Stimulated activated CD8-positive, alpha-beta memory T cell treated with anti-CD3 and anti-CD28 coated beads, Interleukin-15, amount 100 ng/mL, for 4 hours (primary cell): ENCODE results near the gene PID1.

ENCODE experiments used
- DNase-seq, 2 donors: peaks; one replicate each; pipeline ENCODE4 v3.0.0-alpha.2; 2020; ENCODE audit warnings: low read depth in 2 of 2

PID1 gene, protein sequence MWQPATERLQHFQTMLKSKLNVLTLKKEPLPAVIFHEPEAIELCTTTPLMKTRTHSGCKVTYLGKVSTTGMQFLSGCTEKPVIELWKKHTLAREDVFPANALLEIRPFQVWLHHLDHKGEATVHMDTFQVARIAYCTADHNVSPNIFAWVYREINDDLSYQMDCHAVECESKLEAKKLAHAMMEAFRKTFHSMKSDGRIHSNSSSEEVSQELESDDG

GRCh38 chr2:229270551-229271410, at the start of gene PID1:
Gene PID1 (minus strand): TSS chr2:229271287. CDS start chr2:229271043, 244 bp downstream.
- DNase-seq: no peak

DNA sequence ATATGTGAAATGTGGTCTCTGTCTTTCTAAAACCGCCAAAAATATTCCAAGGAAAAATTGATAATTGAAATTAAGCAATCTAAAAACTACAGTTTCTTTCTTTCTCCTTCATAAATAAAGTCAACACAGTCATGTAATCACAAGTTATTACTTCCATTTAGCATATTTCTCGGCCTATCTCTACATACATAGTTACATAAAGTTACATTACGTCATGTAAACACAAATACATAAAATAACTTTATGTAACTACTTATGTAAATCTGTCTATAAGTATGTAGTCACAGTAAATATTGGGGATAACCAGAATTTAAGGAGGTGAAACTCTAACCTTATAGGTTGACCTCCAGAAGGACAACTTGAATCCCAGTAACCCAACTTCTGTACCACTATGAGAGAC, 48.5 kb upstream of the PID1 start:
- DNase-seq: no peak

DNA sequence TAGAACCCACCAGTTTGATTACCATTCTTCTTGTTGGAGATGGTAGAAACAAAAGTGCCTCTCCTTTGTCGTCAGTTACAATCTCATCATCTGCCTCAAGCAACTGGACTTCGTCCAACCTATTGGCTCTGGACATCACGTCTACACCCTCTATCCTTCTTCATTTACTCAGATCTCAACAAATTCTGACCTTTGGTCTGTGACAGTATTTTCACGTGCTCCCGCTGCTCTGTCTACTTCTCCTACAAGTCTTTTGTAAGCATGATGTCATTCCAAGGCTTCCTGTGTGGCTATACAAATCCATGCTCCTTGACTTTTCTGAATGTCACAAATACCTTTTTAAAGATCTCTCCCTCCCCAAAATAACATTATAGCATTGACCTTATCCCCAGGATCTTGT, 43.0 kb upstream of the PID1 start:
- no peak for DNase-seq

- DNase-seq: no peak
These were observed 42.5 kb upstream of the PID1 start for GRCh38 chr2:229313591-229313990.

DNA sequence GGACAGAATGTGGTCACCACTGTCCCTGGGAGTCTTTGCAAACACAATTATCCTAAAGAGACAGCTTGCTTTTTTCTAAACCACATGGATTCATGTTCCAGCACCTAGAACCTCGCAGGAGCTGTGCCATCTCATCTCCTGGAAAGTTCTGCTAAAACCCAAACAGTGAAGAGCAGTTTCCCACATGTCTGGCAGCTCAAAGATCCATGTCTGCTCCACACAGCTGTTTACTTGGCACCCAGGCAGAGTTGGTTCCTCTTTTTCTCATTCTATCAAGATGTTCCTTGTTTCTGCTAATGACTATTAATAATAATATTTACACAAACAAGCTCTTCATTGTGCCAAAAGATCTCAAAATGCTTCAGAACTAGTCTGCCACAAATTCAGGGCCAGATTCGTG, 30.1 kb upstream of the PID1 start:
- DNase-seq: no peak

- DNase-seq: no peak
These were observed 29.7 kb upstream of the PID1 start for GRCh38 chr2:229300790-229301189.

DNA sequence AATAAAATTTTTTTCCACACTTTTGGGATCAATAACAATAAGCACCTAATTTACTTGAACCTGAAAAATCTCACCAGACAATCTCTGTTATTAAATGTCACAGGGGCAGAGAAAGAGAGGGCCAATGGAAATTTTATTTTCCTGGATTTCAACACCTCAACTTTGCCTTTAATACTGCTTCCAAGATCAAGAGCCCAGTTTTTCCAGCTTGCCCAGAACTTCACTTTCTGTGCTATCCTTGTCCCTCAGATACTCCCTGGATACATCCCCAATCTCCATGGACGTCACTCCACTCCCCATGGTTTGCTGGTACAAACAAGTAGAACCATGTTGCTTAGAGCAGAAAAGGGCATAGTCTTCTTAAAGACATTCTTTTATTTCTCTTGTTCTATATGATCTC, 29.3 kb upstream of the PID1 start:
- DNase-seq: no peak

- no peak for DNase-seq
These were observed 26.2 kb upstream of the PID1 start for GRCh38 chr2:229297247-229297646.

GRCh38 chr2:229296536-229296935, 25.4 kb upstream of the PID1 start:
- no peak for DNase-seq

DNA sequence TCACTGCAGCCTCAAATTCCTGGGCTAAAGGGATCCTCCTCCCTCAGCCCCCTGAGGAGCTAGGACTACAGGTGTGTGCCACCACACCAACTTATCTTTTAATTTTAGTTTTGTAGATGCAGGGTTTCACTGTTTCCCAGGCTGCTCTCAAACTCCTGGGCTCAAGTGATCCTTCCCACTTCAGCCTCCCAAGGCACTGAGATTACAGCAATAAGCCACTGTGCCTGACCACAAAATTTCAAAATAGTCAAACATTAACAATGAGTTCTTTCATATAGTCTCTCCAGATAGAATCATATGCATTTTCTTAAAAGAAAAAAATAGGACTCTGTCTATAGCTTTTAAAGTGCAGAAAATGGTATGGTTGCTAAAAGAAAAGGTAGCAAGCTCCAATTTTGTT, 24.9 kb upstream of the PID1 start:
- DNase-seq: no peak

DNA sequence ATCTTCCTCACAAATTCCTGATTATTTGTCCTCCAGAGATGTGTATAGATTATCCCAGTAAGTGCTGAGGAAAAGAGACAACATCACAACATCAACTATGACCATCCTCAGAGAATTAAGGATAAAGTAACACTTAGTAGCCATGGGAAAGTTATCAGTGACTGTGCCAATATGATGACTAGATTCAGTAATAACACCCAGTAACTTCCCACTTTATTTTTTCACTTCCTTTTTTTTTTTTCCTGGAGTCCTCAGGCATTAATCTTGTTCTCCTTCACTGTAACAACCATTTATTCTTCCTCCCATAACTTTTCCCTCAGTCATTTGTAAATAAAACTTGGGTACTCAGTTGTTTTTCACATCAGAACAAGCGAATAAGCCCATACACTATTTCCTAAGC, 16.7 kb upstream of the PID1 start:
- no peak for DNase-seq

- no peak for DNase-seq
These were observed 11.9 kb upstream of the PID1 start for GRCh38 chr2:229282758-229283546.

DNA sequence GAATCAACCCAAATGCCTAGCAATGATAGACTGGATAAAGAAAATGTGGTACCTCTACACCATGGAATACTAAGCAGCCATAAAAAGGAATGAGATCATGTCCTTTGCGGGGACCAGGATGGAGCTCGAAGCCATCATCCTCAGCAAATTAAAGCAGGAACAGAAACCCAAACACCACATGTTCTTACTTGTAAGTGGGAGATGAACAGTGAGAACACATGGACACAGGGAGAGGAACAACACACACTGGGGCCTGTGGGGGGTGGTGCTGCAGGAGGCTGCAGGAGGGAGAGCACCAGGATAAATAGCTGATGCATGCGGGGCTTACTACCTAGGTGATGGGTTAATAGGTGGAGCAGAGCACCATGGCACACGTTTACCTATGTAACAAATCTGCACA, 8.4 kb upstream of the PID1 start:
- no peak for DNase-seq

DNA sequence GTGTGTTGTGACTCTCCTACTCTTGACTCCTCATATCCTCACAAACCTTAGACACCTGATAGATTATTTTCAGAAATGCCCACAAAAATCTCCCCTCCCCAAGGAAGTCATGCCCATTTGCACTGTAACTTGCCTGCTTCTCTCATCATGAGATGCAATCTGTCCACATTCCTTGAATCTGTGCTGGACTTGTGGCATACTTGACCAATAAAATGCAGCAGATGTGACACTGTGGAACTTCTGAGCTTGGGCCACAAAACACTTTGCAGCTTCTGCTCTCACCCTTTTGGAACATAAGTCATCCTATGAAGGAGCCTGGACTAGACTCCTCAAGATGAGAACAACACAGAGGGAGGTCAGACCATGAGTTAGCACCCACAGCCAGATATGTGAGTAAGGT, 4.4 kb upstream of the PID1 start:
- DNase-seq: no peak

GRCh38 chr2:229273723-229274338, 2.7 kb upstream of the PID1 start:
- no peak for DNase-seq

DNA sequence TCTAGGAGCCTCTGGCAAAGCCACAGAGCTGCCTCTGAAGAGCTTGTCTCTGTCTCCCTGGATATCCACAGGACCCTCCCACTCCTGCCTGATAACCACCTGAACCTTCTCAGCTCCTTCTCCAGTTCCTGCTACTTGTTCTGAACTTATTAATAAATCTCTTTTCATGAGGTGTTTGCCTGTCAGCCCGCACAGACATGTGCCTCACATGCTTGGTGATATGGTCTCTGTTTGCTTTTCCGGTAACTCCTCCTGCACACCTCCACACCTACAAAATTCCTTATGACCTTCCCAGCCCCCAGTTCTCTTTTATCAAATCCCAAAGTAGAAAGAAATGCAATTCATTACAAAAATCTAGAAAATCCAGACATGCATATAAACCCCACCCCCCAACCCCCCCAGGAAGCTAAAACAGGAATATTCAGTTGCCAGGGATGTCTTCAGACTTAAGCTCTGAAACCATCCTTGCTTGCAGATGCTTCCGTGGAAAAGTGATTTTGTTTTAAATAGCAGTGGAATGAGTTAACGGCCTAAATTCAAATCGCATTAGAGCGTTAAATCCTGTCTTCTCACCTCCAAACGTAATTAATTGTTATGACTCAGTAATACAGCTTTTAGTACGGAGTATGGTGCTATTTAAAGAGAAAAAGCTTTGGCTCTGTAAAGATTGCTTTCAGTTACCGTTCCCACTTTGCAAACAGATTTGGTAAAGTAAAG, 2.1 kb upstream of the PID1 start:
- DNase-seq: no peak

- no peak for DNase-seq
These were observed 1.1 kb downstream of the PID1 start for GRCh38 chr2:229269941-229270340.

GRCh38 chr2:229269146-229269545, 1.9 kb downstream of the PID1 start:
- no peak for DNase-seq

- no peak for DNase-seq
These were observed 2.5 kb downstream of the PID1 start for GRCh38 chr2:229268626-229269025.

GRCh38 chr2:229267080-229267479, 4.0 kb downstream of the PID1 start:
- no peak for DNase-seq

DNA sequence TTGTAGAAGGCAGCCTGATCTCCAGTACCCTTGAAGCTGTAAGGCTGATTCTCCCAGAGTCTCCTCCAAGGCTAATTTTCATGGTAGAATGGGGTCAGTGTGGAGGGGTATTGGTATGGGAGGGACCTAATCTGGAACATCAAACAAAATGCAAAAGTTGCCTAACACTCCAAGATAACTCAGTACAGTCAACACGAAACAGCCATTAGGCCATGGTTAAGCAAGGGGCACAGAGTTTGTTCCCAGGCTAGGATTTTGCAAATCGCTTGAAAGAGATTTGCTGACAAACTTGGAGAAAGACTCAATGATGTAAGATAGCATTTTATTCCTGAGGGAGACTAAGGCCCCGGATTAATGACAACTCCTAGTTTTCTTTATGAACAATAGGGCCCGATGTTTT, 5.4 kb downstream of the PID1 start:
- DNase-seq: no peak

DNA sequence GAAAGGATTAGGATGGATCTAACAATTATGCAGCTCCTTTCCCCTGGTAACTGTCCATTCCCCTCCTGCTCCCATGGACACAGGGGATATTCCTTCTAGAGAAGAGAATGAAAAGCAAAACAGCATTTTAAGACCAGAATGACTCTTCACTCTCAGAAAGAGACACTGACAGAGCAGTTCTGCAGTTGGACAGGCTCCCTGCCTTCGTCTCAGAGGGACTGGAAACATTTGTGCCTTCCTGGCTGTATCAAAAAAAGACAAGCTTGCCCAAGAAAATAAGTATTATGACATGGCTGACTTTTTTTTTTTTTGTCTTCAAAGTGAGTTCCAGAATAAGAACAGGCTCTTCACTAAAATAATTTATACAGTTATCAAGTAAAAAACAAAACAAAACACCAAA, 9.5 kb downstream of the PID1 start:
- no peak for DNase-seq
